ENCODE measurements around the gene C17orf113.
"Not testable (repeated sequence)": the region's sequence is repeated elsewhere in the genome, so short reads cannot be mapped to it uniquely, and the experiment has no call there.

The C17orf113 gene

GRCh38 chr17:42016411-42016831 is 34.0 kb downstream of the C17orf113 start:
- no peak for DNase-seq

- not testable (repeated sequence) for DNase-seq
Measured at GRCh38 chr17:42013740-42014139, 36.7 kb downstream of the C17orf113 start.

GRCh38 chr17:42012363-42012762 is 38.0 kb downstream of the C17orf113 start:
- DNase-seq: not testable (repeated sequence)

GRCh38 chr17:42010898-42011516 is 39.4 kb downstream of the C17orf113 start:
- DNase-seq: no peak

GRCh38 chr17:42010266-42010680 is 40.1 kb downstream of the C17orf113 start:
- not testable (repeated sequence) for DNase-seq

- DNase-seq: no peak
Measured at GRCh38 chr17:42009170-42009569, 41.2 kb downstream of the C17orf113 start.

- DNase-seq: no peak
Measured at GRCh38 chr17:42005166-42005565, 45.2 kb downstream of the C17orf113 start.

- DNase-seq: no peak
Measured at GRCh38 chr17:42002792-42003301, 47.6 kb downstream of the C17orf113 start.

- DNase-seq: no peak
Measured at GRCh38 chr17:42002175-42002791, 48.1 kb downstream of the C17orf113 start.

GRCh38 chr17:42001729-42002128 is 48.7 kb downstream of the C17orf113 start:
- no peak for DNase-seq

- DNase-seq: no peak
Measured at GRCh38 chr17:42000413-42001133, 49.8 kb downstream of the C17orf113 start.

GRCh38 chr17:41998497-41998896 is 51.9 kb downstream of the C17orf113 start:
- DNase-seq: no peak

- no peak for DNase-seq
Measured at GRCh38 chr17:41996855-41997164, 53.6 kb downstream of the C17orf113 start.

- no peak for DNase-seq
Measured at GRCh38 chr17:41992576-41992975, 57.8 kb downstream of the C17orf113 start.

GRCh38 chr17:41989702-41990419 is 60.5 kb downstream of the C17orf113 start:
- DNase-seq: no peak

- DNase-seq: no peak
Measured at GRCh38 chr17:41988418-41988817, 62.0 kb downstream of the C17orf113 start.
